Epithelial cell of esophagus (primary cell): ENCODE data around the gene AGAP3.

Experiments used
- DNase-seq: peaks from one replicate; pipeline ENCODE4 v3.0.0; 2010; ENCODE audit warnings: low read depth
- H3K4me3 ChIP-seq: 2 replicates; pipeline ENCODE4 v1.5.1; 2011; ENCODE audit warnings: mild to moderate bottlenecking, low read length, control low read depth
- CTCF ChIP-seq: IDR thresholded peaks from 2 replicates; pipeline ENCODE4 v1.5.1; 2011; ENCODE audit warnings: low read depth, mild to moderate bottlenecking, low read length, control low read depth, inconsistent platforms; ENCODE audit not compliant: insufficient read depth; ENCODE audit errors: missing control alignments

AGAP3 gene

GRCh38 chr7:151068069-151068773, 18.1 kb upstream of the AGAP3 start:
- no peak for TF ChIP-seq CTCF
- no peak for DNase-seq
- H3K4me3 ChIP-seq: no peak overlapping the region

- no peak for DNase-seq
- no peak overlapping the region for H3K4me3 ChIP-seq
- TF ChIP-seq CTCF: no peak
Observed at GRCh38 chr7:151069841-151070573, 16.3 kb upstream of the AGAP3 start.

- no peak for TF ChIP-seq CTCF
- DNase-seq: no peak
- H3K4me3 ChIP-seq: no peak overlapping the region
Observed at GRCh38 chr7:151070574-151070960, 15.7 kb upstream of the AGAP3 start.

GRCh38 chr7:151071032-151071866, 15.0 kb upstream of the AGAP3 start:
- DNase-seq: no peak
- TF ChIP-seq CTCF: no peak
- no peak overlapping the region for H3K4me3 ChIP-seq

GRCh38 chr7:151073990-151074389, 12.3 kb upstream of the AGAP3 start:
- TF ChIP-seq CTCF: no peak
- H3K4me3 ChIP-seq: no peak overlapping the region
- DNase-seq: no peak

GRCh38 chr7:151074817-151075661, 11.2 kb upstream of the AGAP3 start:
- H3K4me3 ChIP-seq: no peak overlapping the region
- no peak for DNase-seq
- TF ChIP-seq CTCF: no peak
